IPS-20b (cell line): ENCODE measurements around the gene CPA1.

Experiments
- H3K27ac ChIP-seq: one replicate; pipeline ENCODE4 v1.5.1; 2013; ENCODE audit warnings: low read length
- H3K27me3 ChIP-seq: 2 replicates; pipeline ENCODE4 v1.6.1; 2013; ENCODE audit warnings: mild to moderate bottlenecking, low read length, inconsistent platforms; ENCODE audit not compliant: insufficient read depth
- H3K36me3 ChIP-seq: 2 replicates; pipeline ENCODE4 v1.6.1; 2013; ENCODE audit warnings: low read depth, mild to moderate bottlenecking, inconsistent platforms, low read length, moderate library complexity; ENCODE audit not compliant: insufficient read depth
- H3K4me1 ChIP-seq: 2 replicates; pipeline ENCODE4 v1.6.1; 2013; ENCODE audit warnings: mild to moderate bottlenecking, control low read depth, inconsistent platforms, low read length, moderate library complexity; ENCODE audit not compliant: insufficient read depth
- H3K4me3 ChIP-seq: 2 replicates; pipeline ENCODE4 v1.5.1; 2013; ENCODE audit warnings: mild to moderate bottlenecking, low read length, inconsistent platforms
- H3K9ac ChIP-seq: 2 replicates; pipeline ENCODE4 v1.6.1; 2013; ENCODE audit warnings: low read depth, mild to moderate bottlenecking, inconsistent platforms, low read length, moderate library complexity
- H3K9me3 ChIP-seq: 2 replicates; pipeline ENCODE4 v1.6.1; 2013; ENCODE audit warnings: mild to moderate bottlenecking, low read depth, low read length, inconsistent platforms; ENCODE audit not compliant: insufficient read depth

CPA1 gene

DNA sequence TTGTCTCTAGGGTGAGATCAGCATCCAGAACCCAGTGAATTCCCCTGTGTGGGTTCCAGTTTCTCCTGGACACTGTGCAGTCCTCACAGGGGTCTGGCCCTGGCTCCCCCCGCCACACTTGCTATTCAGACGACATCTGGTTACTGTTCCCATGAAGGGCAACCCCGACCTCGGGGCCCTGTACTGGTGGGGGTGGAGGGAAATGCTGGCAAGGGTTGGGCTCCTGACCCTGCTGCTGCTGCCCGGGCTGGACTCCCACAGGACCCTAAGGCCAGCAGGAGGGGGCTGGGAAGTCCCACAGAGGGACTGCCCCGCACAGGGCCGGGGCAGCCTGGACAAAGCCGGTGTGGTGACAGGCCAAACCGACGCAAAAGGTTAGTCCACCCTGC is 768 bp upstream of the CPA1 start:
- Histone ChIP-seq H3K36me3 (no peaks in the 10 kb centered on the region), H3K9ac (no peak overlapping the region), H3K4me3 (no peak overlapping the region), H3K27ac (no peak overlapping the region), H3K9me3 (peaks cover 15% of the 10 kb centered on the region), H3K4me1 (no peaks in the 10 kb centered on the region), H3K27me3 (no peaks in the 10 kb centered on the region)

DNA sequence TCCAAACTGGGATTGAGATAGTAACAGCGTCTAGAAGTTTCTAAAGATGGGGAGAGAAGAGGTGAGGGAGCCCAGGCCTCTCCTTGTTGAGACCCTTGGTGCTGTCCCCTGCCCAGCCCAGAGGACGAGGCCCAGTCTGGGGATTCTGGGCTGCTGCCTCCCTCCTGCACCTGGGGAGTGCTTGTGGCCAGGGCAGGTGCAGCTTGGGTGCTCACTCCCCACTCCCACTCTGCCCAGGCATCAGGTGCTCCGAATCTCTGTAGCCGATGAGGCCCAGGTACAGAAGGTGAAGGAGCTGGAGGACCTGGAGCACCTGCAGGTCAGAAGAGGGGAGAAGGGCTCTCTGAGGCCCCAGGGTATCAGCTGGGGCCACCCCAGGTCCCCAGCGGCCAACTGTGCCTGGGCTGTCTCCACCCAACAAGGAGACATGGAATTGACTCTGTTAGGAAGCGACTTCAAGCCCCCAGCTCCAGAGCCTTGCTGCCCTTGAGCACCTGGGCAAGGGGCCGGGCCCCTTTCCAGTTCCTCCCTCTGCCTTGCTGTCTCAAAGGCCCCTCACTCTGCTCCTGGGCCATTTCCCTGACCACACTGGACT is 664 bp downstream of the CPA1 start:
- Histone ChIP-seq H3K4me3 (no peak overlapping the region), H3K27ac (no peak overlapping the region), H3K9me3 (peaks cover 8% of the 10 kb centered on the region), H3K36me3 (no peaks in the 10 kb centered on the region), H3K4me1 (no peaks in the 10 kb centered on the region), H3K9ac (no peak overlapping the region), H3K27me3 (no peaks in the 10 kb centered on the region)

DNA sequence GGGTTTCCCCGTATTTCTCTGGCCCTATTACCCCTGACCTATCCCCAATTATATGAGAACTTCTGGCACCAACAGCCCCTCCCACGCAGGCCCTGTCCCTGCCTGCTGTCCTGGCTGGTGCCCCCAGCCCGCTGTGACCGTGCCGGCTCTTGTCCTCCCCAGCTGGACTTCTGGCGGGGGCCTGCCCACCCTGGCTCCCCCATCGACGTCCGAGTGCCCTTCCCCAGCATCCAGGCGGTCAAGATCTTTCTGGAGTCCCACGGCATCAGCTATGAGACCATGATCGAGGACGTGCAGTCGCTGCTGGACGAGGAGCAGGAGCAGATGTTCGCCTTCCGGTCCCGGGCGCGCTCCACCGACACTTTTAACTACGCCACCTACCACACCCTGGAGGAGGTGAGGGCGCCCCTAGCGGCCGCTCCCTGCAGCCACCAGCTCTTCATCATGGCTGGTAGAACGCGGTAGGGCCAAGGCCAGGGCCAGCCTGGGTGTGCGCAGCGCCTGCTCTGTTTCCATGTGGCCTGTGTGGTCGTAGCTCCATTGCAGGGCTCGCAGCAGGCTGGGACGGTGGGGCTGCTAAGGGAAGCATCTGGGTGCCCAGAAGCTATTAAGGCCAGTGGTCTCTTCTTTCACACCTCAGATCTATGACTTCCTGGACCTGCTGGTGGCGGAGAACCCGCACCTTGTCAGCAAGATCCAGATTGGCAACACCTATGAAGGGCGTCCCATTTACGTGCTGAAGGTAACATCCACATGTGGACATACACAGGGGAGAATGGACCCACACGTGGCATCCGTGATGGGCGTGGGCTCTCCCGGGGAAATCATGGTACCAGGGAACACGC is 1.4 kb downstream of the CPA1 start:
- H3K4me1 ChIP-seq = no peaks in the 10 kb centered on the region
- H3K36me3 ChIP-seq = no peaks in the 10 kb centered on the region
- no peak overlapping the region for H3K9ac ChIP-seq
- H3K27me3 ChIP-seq = no peaks in the 10 kb centered on the region
- H3K9me3 ChIP-seq = peaks cover 4% of the 10 kb centered on the region; the same call in 1 of the 2 replicates
- no peak overlapping the region for H3K4me3 ChIP-seq
- H3K27ac ChIP-seq = no peak overlapping the region

DNA sequence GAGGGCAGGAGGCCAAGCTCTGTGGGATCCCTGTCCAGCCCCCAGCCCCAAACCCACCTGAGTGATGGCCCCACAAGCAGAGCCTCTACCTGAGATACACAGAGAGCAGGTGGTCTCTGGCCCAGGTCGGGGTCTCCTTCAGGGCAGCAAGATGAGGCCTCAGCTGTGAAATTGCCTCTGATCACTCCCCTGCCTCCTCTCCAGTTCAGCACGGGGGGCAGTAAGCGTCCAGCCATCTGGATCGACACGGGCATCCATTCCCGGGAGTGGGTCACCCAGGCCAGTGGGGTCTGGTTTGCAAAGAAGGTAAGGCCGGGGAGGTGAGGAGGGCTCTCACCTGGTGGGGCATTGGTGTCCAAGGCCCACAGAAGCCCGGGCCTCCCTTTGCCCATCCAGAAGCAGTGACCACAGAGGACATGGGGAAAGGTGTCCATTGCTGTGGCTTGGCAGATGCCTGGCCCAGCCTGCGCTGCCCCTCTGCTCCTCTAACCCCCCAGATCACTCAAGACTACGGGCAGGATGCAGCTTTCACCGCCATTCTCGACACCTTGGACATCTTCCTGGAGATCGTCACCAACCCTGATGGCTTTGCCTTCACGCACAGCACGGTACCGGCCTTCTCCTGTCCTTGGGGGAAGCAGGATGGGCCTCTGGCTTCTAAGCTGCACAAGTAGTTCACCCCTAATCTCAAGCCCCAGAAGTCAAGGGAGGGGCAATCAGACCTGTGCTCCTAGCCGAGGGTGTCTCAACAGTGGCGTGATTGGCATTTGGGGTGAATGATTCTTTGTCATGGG is 3.1 kb downstream of the CPA1 start:
- H3K4me1 ChIP-seq = no peaks in the 10 kb centered on the region
- no peaks in the 10 kb centered on the region for H3K9me3 ChIP-seq
- no peaks in the 10 kb centered on the region for H3K27me3 ChIP-seq
- H3K27ac ChIP-seq = no peak overlapping the region
- H3K36me3 ChIP-seq = no peaks in the 10 kb centered on the region
- no peak overlapping the region for H3K9ac ChIP-seq
- H3K4me3 ChIP-seq = no peak overlapping the region

DNA sequence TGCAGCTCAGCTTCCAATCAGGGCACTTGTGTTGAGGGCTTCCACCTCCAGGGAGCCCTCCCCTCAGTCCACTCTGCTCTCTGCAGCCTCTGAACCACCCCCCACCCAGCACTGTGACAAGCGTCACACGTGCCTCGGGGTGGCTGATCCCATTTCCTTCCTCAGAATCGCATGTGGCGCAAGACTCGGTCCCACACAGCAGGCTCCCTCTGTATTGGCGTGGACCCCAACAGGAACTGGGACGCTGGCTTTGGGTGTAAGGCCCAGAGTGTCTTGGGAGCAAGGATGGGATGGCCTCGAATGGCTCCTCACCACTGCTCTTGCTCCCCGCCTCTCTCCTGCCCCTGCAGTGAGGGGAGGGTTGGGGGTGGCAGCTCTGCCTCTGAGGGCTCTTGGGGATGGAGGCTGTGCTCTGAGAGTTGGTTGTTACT is 4.1 kb downstream of the CPA1 start:
- Histone ChIP-seq H3K4me3 (no peak overlapping the region), H3K36me3 (no peaks in the 10 kb centered on the region), H3K9me3 (no peaks in the 10 kb centered on the region), H3K27ac (no peak overlapping the region), H3K27me3 (no peaks in the 10 kb centered on the region), H3K4me1 (no peaks in the 10 kb centered on the region), H3K9ac (no peak overlapping the region)

DNA sequence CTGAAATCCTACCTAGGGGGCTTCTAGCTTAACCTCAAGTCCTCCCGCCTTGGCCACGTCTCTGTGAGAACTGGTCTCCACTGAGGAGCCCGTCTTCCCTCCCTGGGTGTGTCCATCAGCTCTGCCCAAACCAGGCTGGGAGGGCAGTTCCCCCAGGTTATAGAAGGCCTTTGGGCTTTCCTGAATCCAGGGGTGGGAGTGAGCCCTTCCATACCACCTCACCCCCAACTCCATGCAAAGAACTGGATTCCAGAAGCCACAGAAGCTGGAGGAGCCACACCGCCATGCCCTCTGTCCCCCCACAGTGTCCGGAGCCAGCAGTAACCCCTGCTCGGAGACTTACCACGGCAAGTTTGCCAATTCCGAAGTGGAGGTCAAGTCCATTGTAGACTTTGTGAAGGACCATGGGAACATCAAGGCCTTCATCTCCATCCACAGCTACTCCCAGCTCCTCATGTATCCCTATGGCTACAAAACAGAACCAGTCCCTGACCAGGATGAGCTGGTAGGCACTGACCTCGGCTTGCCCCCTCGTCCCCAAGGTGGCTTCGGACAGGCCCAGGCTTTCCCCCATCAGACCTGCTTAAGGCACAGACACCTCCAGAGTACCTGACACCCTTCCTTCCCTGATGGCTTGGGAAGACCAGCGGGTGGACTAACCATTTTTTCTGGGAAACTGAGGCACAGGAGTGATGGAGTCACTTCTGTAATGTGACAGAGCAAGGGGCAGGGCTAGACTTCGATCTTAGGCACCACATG is 4.7 kb downstream of the CPA1 start:
- no peaks in the 10 kb centered on the region for H3K9me3 ChIP-seq
- H3K27ac ChIP-seq = no peak overlapping the region
- no peak overlapping the region for H3K9ac ChIP-seq
- no peak overlapping the region for H3K4me3 ChIP-seq
- H3K4me1 ChIP-seq = no peaks in the 10 kb centered on the region
- H3K36me3 ChIP-seq = no peaks in the 10 kb centered on the region
- no peaks in the 10 kb centered on the region for H3K27me3 ChIP-seq

DNA sequence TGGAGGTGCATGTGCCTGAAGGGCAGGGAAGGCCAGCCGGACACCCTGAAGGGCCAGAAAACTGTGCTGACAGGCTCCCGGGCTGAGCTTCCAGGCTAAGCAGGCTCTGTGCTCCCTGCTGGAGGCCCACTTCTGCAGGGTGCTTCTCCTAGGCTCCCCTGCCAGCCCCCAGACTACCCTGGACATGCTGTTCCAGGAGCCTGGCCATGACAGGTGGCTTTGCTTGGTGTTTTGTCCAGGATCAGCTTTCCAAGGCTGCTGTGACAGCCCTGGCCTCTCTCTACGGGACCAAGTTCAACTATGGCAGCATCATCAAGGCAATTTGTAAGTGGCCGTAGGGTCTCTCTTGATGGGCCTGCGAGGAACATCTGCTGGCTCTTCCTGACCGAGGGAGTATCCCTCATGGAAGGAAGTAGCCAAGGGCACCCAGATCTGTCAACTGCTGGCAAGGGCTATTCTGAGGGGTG is 5.3 kb downstream of the CPA1 start:
- Histone ChIP-seq H3K36me3 (no peaks in the 10 kb centered on the region), H3K27me3 (no peaks in the 10 kb centered on the region), H3K9me3 (no peaks in the 10 kb centered on the region), H3K4me3 (no peak overlapping the region), H3K27ac (no peak overlapping the region), H3K4me1 (no peaks in the 10 kb centered on the region), H3K9ac (no peak overlapping the region)

DNA sequence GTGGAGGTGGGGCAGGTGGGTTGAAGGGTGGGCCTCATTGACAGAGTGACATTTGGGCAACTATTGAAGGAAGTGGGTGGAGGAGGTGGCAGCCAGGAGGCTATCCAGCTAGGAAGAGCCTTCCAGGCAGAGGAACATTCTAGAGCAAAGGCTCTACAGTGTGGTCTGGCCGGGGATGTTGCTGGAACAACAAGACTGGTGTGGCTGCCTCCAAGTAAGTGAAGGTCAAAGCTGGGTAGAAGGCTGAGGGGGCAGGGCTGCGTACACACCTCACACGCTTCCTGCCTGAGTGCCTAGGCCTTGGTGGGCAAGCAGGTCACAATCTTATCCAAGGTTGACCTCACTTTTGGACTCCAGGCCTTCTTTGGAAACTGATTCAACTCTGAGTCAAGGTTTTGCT is 6.6 kb downstream of the CPA1 start:
- Histone ChIP-seq H3K9ac (no peak overlapping the region), H3K4me3 (no peak overlapping the region), H3K9me3 (no peaks in the 10 kb centered on the region), H3K27ac (no peak overlapping the region), H3K36me3 (no peaks in the 10 kb centered on the region), H3K4me1 (no peaks in the 10 kb centered on the region), H3K27me3 (no peaks in the 10 kb centered on the region)

DNA sequence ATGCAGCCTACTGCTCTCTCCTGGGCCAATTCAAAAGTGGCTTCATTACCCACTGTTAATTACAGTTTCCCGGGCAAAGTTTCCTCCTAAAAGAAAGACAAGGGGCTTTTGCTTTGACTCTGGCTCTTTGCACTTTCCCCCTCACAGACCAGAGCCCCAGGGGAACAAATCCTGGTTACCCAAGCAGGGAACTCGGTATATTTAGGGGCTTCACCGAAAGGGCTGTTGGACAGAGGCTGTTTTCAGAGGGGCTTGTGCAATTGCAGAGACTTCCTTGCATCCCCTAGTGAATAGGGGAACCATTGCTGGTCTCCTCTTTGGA is 7.0 kb downstream of the CPA1 start:
- Histone ChIP-seq H3K9ac (no peak overlapping the region), H3K27me3 (no peaks in the 10 kb centered on the region), H3K27ac (no peak overlapping the region), H3K4me1 (no peaks in the 10 kb centered on the region), H3K9me3 (no peaks in the 10 kb centered on the region), H3K36me3 (no peaks in the 10 kb centered on the region), H3K4me3 (no peak overlapping the region)

DNA sequence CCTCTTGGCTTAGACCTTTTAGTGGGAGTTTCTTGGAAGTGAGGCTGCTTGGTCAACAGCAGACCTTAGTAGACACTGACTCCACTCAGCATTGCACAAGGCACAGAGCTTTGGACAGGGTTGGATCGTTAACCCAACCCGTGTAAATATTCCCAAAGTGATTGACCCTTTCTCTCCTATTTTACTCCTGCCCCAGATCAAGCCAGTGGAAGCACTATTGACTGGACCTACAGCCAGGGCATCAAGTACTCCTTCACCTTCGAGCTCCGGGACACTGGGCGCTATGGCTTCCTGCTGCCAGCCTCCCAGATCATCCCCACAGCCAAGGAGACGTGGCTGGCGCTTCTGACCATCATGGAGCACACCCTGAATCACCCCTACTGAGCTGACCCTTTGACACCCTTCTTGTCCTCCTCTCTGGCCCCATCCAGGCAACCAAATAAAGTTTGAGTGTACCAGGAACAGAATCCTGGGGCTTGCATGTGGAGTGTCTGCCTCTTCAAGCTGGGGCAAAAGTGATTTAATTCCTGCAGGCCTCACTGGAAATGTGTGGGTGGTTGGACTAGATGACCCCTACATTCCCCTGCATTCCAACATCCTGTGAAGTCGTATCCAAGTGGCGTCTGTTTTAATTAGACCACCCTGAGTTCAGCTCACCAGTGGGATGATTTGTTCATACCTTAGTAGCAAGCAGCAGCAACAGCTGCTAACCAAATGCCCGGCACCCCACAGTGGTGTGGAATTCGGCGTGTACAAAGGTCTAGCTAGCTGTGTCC is 7.5 kb downstream of the CPA1 start:
- Histone ChIP-seq H3K9me3 (no peaks in the 10 kb centered on the region), H3K36me3 (no peaks in the 10 kb centered on the region), H3K27me3 (no peaks in the 10 kb centered on the region), H3K4me1 (no peaks in the 10 kb centered on the region), H3K9ac (no peak overlapping the region), H3K27ac (no peak overlapping the region), H3K4me3 (no peak overlapping the region)

DNA sequence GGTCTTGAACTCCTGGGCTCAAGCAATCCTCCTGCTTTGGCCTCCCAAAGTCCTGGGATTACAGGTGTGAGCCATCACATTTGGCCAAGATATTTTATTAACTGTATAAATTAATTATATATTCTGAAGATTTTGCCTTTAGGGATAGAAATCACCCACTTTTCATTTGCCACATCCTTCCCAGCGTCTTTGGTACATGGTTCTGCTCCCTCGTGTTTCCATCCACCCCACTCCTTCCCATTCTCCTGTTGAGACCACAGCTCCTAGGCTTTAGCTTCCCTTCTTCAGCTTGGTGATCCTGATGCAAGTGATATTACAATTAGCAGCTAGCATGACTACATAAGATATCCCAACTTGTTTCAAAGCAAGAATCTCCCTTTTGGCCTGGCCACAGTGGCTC is 8.4 kb downstream of the CPA1 start:
- Histone ChIP-seq H3K27me3 (no peaks in the 10 kb centered on the region), H3K9me3 (no peaks in the 10 kb centered on the region), H3K4me3 (no peak overlapping the region), H3K9ac (no peak overlapping the region), H3K4me1 (no peaks in the 10 kb centered on the region), H3K36me3 (no peaks in the 10 kb centered on the region), H3K27ac (no peak overlapping the region)
